ENCODE measurements around the gene TRMT2B. TPM values are rescaled to one million over a fixed set of nuclear protein-coding genes. Genes with fewer than 3 reads are reported as not detected.

TRMT2B gene
- total RNA-seq, 1 donor from 2014 or later = 12.6 TPM

Other genes with a start within 250 kb of the TRMT2B start
- 8.2 TPM for gene CSTF2, start 231.7 kb downstream of the TRMT2B start, total RNA-seq
- not detected for gene NOX1, start 177.8 kb downstream of the TRMT2B start, total RNA-seq
- not detected for gene XKRX, start 123.2 kb downstream of the TRMT2B start, total RNA-seq
- not detected for gene ARL13A, start 82.4 kb downstream of the TRMT2B start, total RNA-seq
- 0.19 TPM for gene TMEM35A, start 26.8 kb upstream of the TRMT2B start, total RNA-seq
- gene CENPI, start 46.1 kb upstream of the TRMT2B start, total RNA-seq = 1.4 TPM
- 0.22 TPM for gene DRP2, start 167.7 kb upstream of the TRMT2B start, total RNA-seq
- 0.26 TPM for gene TAF7L, start 239.2 kb upstream of the TRMT2B start, total RNA-seq